Upper lobe of right lung (tissue), 1 donor: ENCODE measurements around the gene RAD51B. TPM values are rescaled to one million over a fixed set of nuclear protein-coding genes. Genes with fewer than 3 reads are reported as not detected.
A peak's percentile ranks its signal among the peaks of the same experiment; 100 is the strongest.

Experiments used
- ATAC-seq: fragments of 200-7000 bp; cut with Tn5 transposase; one replicate; pipeline ENCODE4 v1.9.1; 2020; ENCODE audit warnings: mild to moderate bottlenecking, moderate library complexity
- DNase-seq: peaks from one replicate; pipeline ENCODE4 v3.0.0-alpha.2; 2020
- H3K27ac ChIP-seq: fragments of 200-600 bp; one replicate; pipeline ENCODE4 v1.8.0; 2022
- H3K27me3 ChIP-seq: fragments of 200-600 bp; one replicate; pipeline ENCODE4 v1.8.0; 2022; ENCODE audit warnings: mild to moderate bottlenecking
- H3K36me3 ChIP-seq: fragments of 200-600 bp; one replicate; pipeline ENCODE4 v1.8.0; 2022
- H3K4me1 ChIP-seq: fragments of 200-600 bp; one replicate; pipeline ENCODE4 v1.8.0; 2022
- H3K4me3 ChIP-seq: fragments of 200-600 bp; one replicate; pipeline ENCODE4 v1.8.0; 2022; ENCODE audit warnings: mild to moderate bottlenecking
- H3K9me3 ChIP-seq: fragments of 200-600 bp; one replicate; pipeline ENCODE4 v1.8.0; 2022
- CTCF ChIP-seq: fragments of 200-600 bp; IDR thresholded peaks from one replicate; pipeline ENCODE4 v1.8.0; 2022; ENCODE audit warnings: antibody characterized with exemption
- intact Hi-C: fragments of 100-400 bp; cut with DNase I; formaldehyde crosslinking; loops from one replicate; pipeline ENCODE4 v1.11.0; 2022
- total RNA-seq: library from RNA; stranded (reverse); fragmentation: NEBNext Ultra II Directional; extraction: Animal tissue kit (Norgen Biotek cat#: 25700); gene quantifications from one replicate; pipeline ENCODE4 v1.2.1, GENCODE V29; 2021
- donor health status: DM: no; HTN: yes; CAD: no; lungs with severe emphysema.

The RAD51B gene
- total RNA-seq, 1 donor from 2014 or later, result 11.5 TPM

DNA sequence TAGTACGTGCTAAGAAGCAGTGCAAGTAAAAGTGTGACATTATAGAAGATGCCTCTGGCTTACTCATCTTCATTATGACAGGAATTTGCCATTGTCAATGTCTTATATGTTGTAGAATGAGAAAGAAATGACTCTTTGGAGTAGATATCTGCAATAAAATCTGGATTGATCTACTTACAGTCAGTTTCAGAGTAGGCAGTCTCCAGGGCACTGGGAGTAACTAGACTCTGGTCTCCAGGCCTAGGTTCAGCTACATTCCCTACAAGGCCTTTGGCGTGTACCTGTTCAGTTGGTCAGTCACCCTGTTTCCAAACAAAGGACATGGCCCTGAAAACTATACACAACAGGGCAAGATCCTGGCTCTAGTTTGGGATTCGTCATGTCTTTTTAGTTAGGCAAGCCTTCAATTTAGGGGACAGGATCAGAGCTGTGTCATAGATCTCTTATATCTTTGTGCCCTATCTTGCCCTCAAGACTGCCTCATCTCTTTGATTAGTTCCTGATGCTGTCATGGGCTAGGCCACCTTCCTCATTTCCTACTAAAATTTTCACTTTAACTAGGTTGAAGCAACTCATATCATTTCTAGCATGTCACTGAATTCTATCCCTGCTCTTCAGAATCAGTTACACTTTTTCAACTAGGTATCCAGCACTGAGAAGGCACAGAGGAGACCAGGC is 410.0 kb downstream of the RAD51B start:
- H3K4me1 ChIP-seq, result peaks cover 37% of the 10 kb centered on the region
- H3K27ac ChIP-seq, result no peak overlapping the region
- H3K9me3 ChIP-seq, result no peaks in the 10 kb centered on the region
- intact Hi-C loops, result loop anchor here (10.0 kb wide), 1 partner anchor 65 kb away; no protein-coding TSS in a partner anchor
- TF ChIP-seq CTCF, result no peak
- H3K4me3 ChIP-seq, result no peak overlapping the region
- no peaks in the 10 kb centered on the region for H3K36me3 ChIP-seq
- no peaks in the 10 kb centered on the region for H3K27me3 ChIP-seq
- DNase-seq, result no peak
- ATAC-seq, result no peak

DNA sequence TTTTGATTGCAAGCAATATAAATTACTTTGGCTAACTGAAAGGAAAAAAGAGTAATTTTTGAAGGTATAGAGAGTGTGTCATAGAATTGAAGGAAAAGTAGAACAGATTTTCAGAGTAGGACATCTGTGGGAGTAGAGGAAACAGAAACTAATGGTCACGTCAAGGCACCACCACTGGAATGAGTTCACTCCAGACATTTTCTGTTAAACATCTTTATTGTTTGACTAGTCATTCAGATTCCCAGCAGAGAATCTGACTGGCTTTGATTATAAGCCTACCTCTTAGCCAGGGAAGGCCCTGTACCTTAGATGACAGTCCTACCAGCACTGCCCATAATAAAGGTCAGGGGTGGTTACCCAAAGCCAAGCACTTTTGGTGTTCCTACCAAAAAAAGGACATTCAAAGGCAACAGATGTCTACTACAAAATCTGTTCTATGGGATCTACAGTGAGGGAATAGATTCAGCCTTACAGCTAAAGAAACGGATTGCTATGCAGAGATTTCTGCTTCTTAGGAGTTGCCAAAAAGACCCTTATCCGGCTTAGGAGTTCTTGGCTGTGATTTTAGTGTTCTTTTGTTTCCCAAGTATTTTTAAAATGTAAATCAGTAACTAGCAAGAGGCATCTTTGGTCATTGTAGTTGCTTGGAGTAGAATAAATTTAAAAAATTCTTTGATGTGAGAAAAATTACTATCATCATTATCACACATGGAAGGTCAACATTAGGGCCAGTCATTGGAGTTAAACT is 410.8 kb downstream of the RAD51B start:
- Histone ChIP-seq H3K4me3 (no peak overlapping the region), H3K9me3 (no peaks in the 10 kb centered on the region), H3K36me3 (no peaks in the 10 kb centered on the region), H3K4me1 (peaks cover 38% of the 10 kb centered on the region), H3K27me3 (no peaks in the 10 kb centered on the region), H3K27ac (no peak overlapping the region)
- no peak for TF ChIP-seq CTCF
- intact Hi-C loops, result no loop called here
- DNase-seq, result no peak
- no peak for ATAC-seq

- DNase-seq, result no peak
- no peaks in the 10 kb centered on the region for H3K36me3 ChIP-seq
- no peak overlapping the region for H3K4me3 ChIP-seq
- no peaks in the 10 kb centered on the region for H3K27me3 ChIP-seq
- no peak overlapping the region for H3K27ac ChIP-seq
- ATAC-seq, result no peak
- peaks cover 38% of the 10 kb centered on the region for H3K4me1 ChIP-seq
- H3K9me3 ChIP-seq, result no peaks in the 10 kb centered on the region
- no peak for TF ChIP-seq CTCF
- intact Hi-C loops, result no loop called here
These were observed 411.6 kb downstream of the RAD51B start for GRCh38 chr14:68230950-68231717.

- Histone ChIP-seq H3K27me3 (no peaks in the 10 kb centered on the region), H3K36me3 (no peaks in the 10 kb centered on the region), H3K27ac (peak overlapping the region; percentile 27), H3K4me3 (no peak overlapping the region), H3K9me3 (no peaks in the 10 kb centered on the region), H3K4me1 (peaks cover 38% of the 10 kb centered on the region)
- ATAC-seq (no peak), DNase-seq (no peak)
- TF ChIP-seq CTCF, result no peak
- intact Hi-C loops, result no loop called here
These were observed 412.3 kb downstream of the RAD51B start for GRCh38 chr14:68231898-68232297.

GRCh38 chr14:68232300-68233055 is 412.9 kb downstream of the RAD51B start:
- intact Hi-C loops, result no loop called here
- Histone ChIP-seq H3K9me3 (no peaks in the 10 kb centered on the region), H3K27ac (peak overlapping the region; percentile 27), H3K4me1 (peaks cover 38% of the 10 kb centered on the region), H3K4me3 (no peak overlapping the region), H3K36me3 (no peaks in the 10 kb centered on the region), H3K27me3 (no peaks in the 10 kb centered on the region)
- ATAC-seq, result peak; percentile 86
- DNase-seq, result no peak
- no peak for TF ChIP-seq CTCF
